CD14-positive monocyte (primary cell): Measurements from ENCODE around the gene FOXA1. TPM values are rescaled to one million over a fixed set of nuclear protein-coding genes. Genes with fewer than 3 reads are reported as not detected.

Experiments
- DNase-seq, 3 donors: peaks; one replicate each; pipeline ENCODE4 v3.0.0-alpha.2; 2011 to 2022
- H2AFZ ChIP-seq: 2 replicates; pipeline ENCODE4 v1.6.0; 2012; ENCODE audit warnings: mild to moderate bottlenecking, low read depth, low read length, inconsistent platforms; ENCODE audit not compliant: insufficient read depth, poor library complexity, severe bottlenecking
- H3K27ac ChIP-seq, 2 donors: 1 replicate in 1 of 2; 2 replicates in 1 of 2; pipeline ENCODE4 v1.5.1; 2012 to 2013; ENCODE audit warnings: low read length in 2 of 2, control low read depth in 1 of 2, inconsistent platforms in 1 of 2, low read depth in 1 of 2, mild to moderate bottlenecking in 1 of 2
- H3K27me3 ChIP-seq, 2 donors: one replicate each; pipeline versions ENCODE4 v1.6.0 to v1.6.1; 2011 to 2013; ENCODE audit warnings: low read length in 2 of 2; ENCODE audit not compliant: control insufficient read depth in 2 of 2, insufficient read depth in 2 of 2
- H3K36me3 ChIP-seq, 2 donors: replicated peaks in 1 of 2; 1 replicate in 1 of 2; 2 replicates in 1 of 2; pipeline versions ENCODE4 v1.5.1 to v1.6.1; 2012 to 2013; ENCODE audit warnings: low read length in 2 of 2, control low read depth in 1 of 2, inconsistent platforms in 1 of 2, mild to moderate bottlenecking in 1 of 2; ENCODE audit not compliant: insufficient read depth in 2 of 2, control insufficient read depth in 1 of 2
- H3K4me1 ChIP-seq, 2 donors: 1 replicate in 1 of 2; 2 replicates in 1 of 2; pipeline versions ENCODE4 v1.5.1 to v1.6.1; 2012 to 2013; ENCODE audit warnings: low read length in 2 of 2, control low read depth in 1 of 2, inconsistent platforms in 1 of 2, mild to moderate bottlenecking in 1 of 2, moderate library complexity in 1 of 2; ENCODE audit not compliant: insufficient read depth in 2 of 2, control insufficient read depth in 1 of 2
- H3K4me2 ChIP-seq: replicated peaks from 2 replicates; pipeline ENCODE3; 2012; ENCODE audit warnings: low read length, moderate library complexity, mild to moderate bottlenecking; ENCODE audit not compliant: poor library complexity, severe bottlenecking; ENCODE audit errors: extremely low read depth
- H3K4me3 ChIP-seq, 3 experiments: fragments of 200-600 bp in 1 of 3; sonication (generic) in 1 of 3; replicated peaks in 1 of 3; 1 replicate in 2 of 3; 2 replicates in 1 of 3; pipeline ENCODE4 v1.5.1; 2011 to 2013; ENCODE audit warnings: low read length in 3 of 3, mild to moderate bottlenecking in 3 of 3, control low read depth in 2 of 3, low read depth in 2 of 3, inconsistent platforms in 1 of 3, moderate library complexity in 1 of 3
- H3K79me2 ChIP-seq: 2 replicates; pipeline ENCODE4 v1.6.0; 2012; ENCODE audit warnings: mild to moderate bottlenecking, control low read depth, inconsistent platforms, low read length, moderate library complexity; ENCODE audit not compliant: insufficient read depth
- H3K9ac ChIP-seq: 2 replicates; pipeline ENCODE4 v1.6.0; 2017; ENCODE audit warnings: low read length, mild to moderate bottlenecking; ENCODE audit not compliant: insufficient read depth, poor library complexity, severe bottlenecking
- H3K9me3 ChIP-seq, 2 donors: replicated peaks in 1 of 2; 1 replicate in 1 of 2; 2 replicates in 1 of 2; pipeline versions ENCODE4 v1.5.1 to v1.6.1; 2012 to 2013; ENCODE audit warnings: low read length in 2 of 2, control low read depth in 1 of 2; ENCODE audit not compliant: control insufficient read depth in 1 of 2, insufficient read depth in 1 of 2
- H4K20me1 ChIP-seq: 2 replicates; pipeline ENCODE4 v1.6.0; 2012; ENCODE audit warnings: mild to moderate bottlenecking, low read length, control low read depth, moderate library complexity; ENCODE audit not compliant: insufficient read depth
- H3K27ac Mint-ChIP-seq, 7 donors: one replicate each; pipeline ENCODE4 v1.8.0; 2020; ENCODE audit warnings: mild to moderate bottlenecking in 7 of 7, mixed read lengths in 7 of 7, moderate library complexity in 6 of 7, inconsistent platforms in 2 of 7
- H3K27me3 Mint-ChIP-seq, 3 donors: one replicate each; pipeline ENCODE4 v1.8.0; 2021 to 2022; ENCODE audit warnings: low read depth in 3 of 3, mild to moderate bottlenecking in 3 of 3, mixed read lengths in 3 of 3, moderate library complexity in 3 of 3, inconsistent platforms in 1 of 3
- H3K36me3 Mint-ChIP-seq, 2 donors: one replicate each; pipeline ENCODE4 v1.8.0; 2020; ENCODE audit warnings: mixed read lengths in 2 of 2, inconsistent platforms in 1 of 2, mild to moderate bottlenecking in 1 of 2
- H3K4me1 Mint-ChIP-seq: one replicate; pipeline ENCODE4 v1.8.0; 2020; ENCODE audit warnings: mild to moderate bottlenecking, mixed read lengths
- H3K4me3 Mint-ChIP-seq, 2 donors: one replicate each; pipeline ENCODE4 v1.8.0; 2020; ENCODE audit warnings: mild to moderate bottlenecking in 2 of 2, mixed read lengths in 2 of 2, moderate library complexity in 1 of 2
- H3K9me3 Mint-ChIP-seq, 7 donors: one replicate each; pipeline ENCODE4 v1.8.0; 2020 to 2022; ENCODE audit warnings: mixed read lengths in 7 of 7, mild to moderate bottlenecking in 6 of 7, moderate library complexity in 6 of 7, inconsistent platforms in 2 of 7
- CTCF ChIP-seq: fragments of 200-600 bp; IDR thresholded peaks from one replicate; pipeline ENCODE4 v1.8.0; 2022; ENCODE audit warnings: antibody characterized with exemption, mild to moderate bottlenecking
- WGBS: methylation state at CpG from one replicate; pipeline ENCODE4 v1.1.5; 2013; ENCODE audit warnings: missing lambda C conversion rate; ENCODE audit not compliant: insufficient coverage; 5-methylcytosine and 5-hydroxymethylcytosine counted together
- intact Hi-C, 2 donors: fragments of 100-400 bp; cut with micrococcal nuclease; formaldehyde crosslinking; loops; one replicate each; pipeline versions ENCODE4 v1.15.0 to v1.15.1; 2023
- polyA plus RNA-seq, 3 donors: library from polyadenylated mRNA; depleted of rRNA in 1 of 3; unstranded in 2 of 3; stranded (reverse) in 1 of 3; fragments of 300-500 nt in 2 of 3; fragments of >200 nt in 1 of 3; fragmentation: Illumina TruSeq in 2 of 3; gene quantifications; 1 replicate in 2 of 3; 2 replicates in 1 of 3; pipeline ENCODE4 v1.2.3, GENCODE V29; 2012 to 2021

FOXA1 gene
- polyA plus RNA-seq, 3 donors: 0.09 TPM; not detected in 2

- Mint-ChIP-seq H3K36me3 (peaks cover 4 to 19% of the 10 kb centered on the region in 2 donors), H3K27me3 (peaks cover 88 to 95% (median 89%) of the 10 kb centered on the region in 3 donors), H3K4me3 (peak overlapping the region; percentile 69 to 87), H3K4me1 (peaks cover 20% of the 10 kb centered on the region), H3K9me3 (peaks cover 9 to 58% (median 52%) of the 10 kb centered on the region in 7 donors), H3K27ac (no peak overlapping the region)
- peaks cover 11 to 15% of the 10 kb centered on the region in 2 donors for H3K4me1 ChIP-seq
- no peaks in the 10 kb centered on the region for H4K20me1 ChIP-seq
- H3K4me2 ChIP-seq: peak overlapping the region; percentile 53
- peak in 2 of 3 donors; percentile 5 to 27 for DNase-seq
- H3K27ac ChIP-seq: no peak overlapping the region
- H3K27me3 ChIP-seq: peaks cover 81 to 93% of the 10 kb centered on the region in 2 donors
- H3K79me2 ChIP-seq: no peaks in the 10 kb centered on the region
- no peaks in the 10 kb centered on the region for H3K36me3 ChIP-seq
- peaks cover 20 to 81% of the 10 kb centered on the region in 2 donors for H3K9me3 ChIP-seq
- peak overlapping the region; percentile 13 for H2AFZ ChIP-seq
- intact Hi-C loops: no loop called here
- peak overlapping the region in 1 of 3 experiments; percentile 47 for H3K4me3 ChIP-seq
- 2% methylated on average over 51 of the region's 56 CpGs for WGBS
- TF ChIP-seq CTCF: peak; percentile 51
- H3K9ac ChIP-seq: no peak overlapping the region
These were observed 645 bp downstream of the FOXA1 start for GRCh38 chr14:37594238-37594970.

GRCh38 chr14:37593511-37594237 is 1.4 kb downstream of the FOXA1 start:
- peaks cover 13 to 81% of the 10 kb centered on the region in 2 donors for H3K9me3 ChIP-seq
- no peak overlapping the region for H3K27ac ChIP-seq
- peak overlapping the region in 1 of 3 experiments; percentile 47 for H3K4me3 ChIP-seq
- Mint-ChIP-seq H3K4me3 (peak overlapping the region in 1 of 2 donors; percentile 84), H3K27me3 (peaks cover 87 to 95% (median 89%) of the 10 kb centered on the region in 3 donors), H3K4me1 (peaks cover 16% of the 10 kb centered on the region), H3K27ac (no peak overlapping the region), H3K36me3 (peaks cover under 1 to 13% of the 10 kb centered on the region in 2 donors), H3K9me3 (peaks cover 7 to 55% (median 45%) of the 10 kb centered on the region in 7 donors)
- TF ChIP-seq CTCF: no peak
- no peaks in the 10 kb centered on the region for H3K79me2 ChIP-seq
- no peaks in the 10 kb centered on the region for H3K36me3 ChIP-seq
- intact Hi-C loops: no loop called here
- peaks cover 82 to 93% of the 10 kb centered on the region in 2 donors for H3K27me3 ChIP-seq
- no CpG with 5 or more reads among the region's 14 CpGs for WGBS
- no peaks in the 10 kb centered on the region for H4K20me1 ChIP-seq
- DNase-seq: no peak
- H3K4me1 ChIP-seq: peaks cover 9 to 15% of the 10 kb centered on the region in 2 donors
- peak overlapping the region; percentile 53 for H3K4me2 ChIP-seq
- no peak overlapping the region for H3K9ac ChIP-seq
- H2AFZ ChIP-seq: no peak overlapping the region
